GM12873 (cell line): ENCODE results near the gene ABCG1.

Experiments used
- CTCF ChIP-seq: IDR thresholded peaks from 2 replicates; pipeline ENCODE4 v1.5.1; 2012; ENCODE audit warnings: low read depth, mild to moderate bottlenecking, moderate library complexity, low read length, control low read depth; ENCODE audit not compliant: insufficient read depth; ENCODE audit errors: missing control alignments

The ABCG1 gene

GRCh38 chr21:42243026-42243425 is 24.1 kb downstream of the ABCG1 start:
- no peak for TF ChIP-seq CTCF

DNA sequence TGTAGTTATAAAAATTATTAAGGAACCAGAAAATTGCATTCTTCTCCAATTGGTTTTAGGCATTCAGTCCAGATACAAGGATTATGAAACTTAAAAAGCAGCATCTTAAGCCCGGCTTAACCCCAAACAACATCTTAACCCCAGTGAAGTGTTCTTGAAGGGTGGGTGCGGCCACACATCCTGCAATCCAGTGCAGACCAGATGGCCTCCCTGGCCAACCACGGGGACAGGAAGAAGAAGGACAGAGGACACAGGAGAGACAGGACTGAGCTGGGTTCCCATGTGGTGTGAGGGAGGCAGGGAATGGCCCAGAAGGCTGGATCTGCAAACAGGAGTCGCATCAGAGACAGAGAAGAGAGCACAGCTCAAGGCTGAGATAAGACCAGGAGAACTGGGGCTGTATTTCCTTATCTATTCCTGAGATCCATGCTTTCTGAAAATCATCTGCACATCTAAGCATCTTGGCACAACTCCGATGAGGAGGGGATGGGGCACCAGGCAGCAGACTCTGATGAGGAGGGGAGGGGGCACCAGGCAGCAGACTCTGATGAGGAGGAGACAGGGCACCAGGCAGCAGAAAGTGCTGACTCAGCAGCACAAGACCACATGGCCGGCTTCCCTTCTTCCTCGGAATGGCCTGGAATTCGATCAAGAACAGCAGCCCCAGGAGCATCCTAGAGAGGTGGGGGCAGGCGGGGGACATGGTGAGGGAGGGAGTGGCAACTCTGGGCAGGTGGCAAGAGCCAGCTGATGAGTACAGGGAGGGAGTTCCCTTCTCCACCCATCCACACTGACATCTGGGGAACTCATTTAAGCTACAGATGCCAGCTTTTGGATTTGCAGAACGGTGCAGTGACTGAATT is 26.6 kb downstream of the ABCG1 start:
- no peak for TF ChIP-seq CTCF

DNA sequence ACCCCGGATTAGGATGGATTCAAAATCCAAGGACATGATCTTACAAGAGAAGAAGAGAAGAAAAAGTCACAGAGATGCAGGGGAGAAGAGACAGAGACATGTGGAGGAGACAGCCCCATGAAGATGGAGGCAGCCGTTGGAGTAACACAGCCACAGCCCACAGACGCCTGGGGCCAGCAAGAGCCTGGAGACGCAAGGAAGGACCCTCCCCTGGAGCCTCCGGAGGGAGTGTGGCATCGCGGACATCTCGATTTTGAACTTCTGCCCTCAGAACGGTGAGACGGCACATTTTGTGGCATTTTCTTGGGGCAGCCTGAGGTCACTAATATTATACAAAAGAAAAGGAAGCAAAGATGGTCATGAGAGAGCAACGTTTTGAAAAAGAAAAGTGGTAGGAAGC is 28.8 kb downstream of the ABCG1 start:
- TF ChIP-seq CTCF, result no peak

GRCh38 chr21:42248241-42248640 is 29.3 kb downstream of the ABCG1 start:
- no peak for TF ChIP-seq CTCF

GRCh38 chr21:42248783-42249597 is 30.1 kb downstream of the ABCG1 start:
- no peak for TF ChIP-seq CTCF

DNA sequence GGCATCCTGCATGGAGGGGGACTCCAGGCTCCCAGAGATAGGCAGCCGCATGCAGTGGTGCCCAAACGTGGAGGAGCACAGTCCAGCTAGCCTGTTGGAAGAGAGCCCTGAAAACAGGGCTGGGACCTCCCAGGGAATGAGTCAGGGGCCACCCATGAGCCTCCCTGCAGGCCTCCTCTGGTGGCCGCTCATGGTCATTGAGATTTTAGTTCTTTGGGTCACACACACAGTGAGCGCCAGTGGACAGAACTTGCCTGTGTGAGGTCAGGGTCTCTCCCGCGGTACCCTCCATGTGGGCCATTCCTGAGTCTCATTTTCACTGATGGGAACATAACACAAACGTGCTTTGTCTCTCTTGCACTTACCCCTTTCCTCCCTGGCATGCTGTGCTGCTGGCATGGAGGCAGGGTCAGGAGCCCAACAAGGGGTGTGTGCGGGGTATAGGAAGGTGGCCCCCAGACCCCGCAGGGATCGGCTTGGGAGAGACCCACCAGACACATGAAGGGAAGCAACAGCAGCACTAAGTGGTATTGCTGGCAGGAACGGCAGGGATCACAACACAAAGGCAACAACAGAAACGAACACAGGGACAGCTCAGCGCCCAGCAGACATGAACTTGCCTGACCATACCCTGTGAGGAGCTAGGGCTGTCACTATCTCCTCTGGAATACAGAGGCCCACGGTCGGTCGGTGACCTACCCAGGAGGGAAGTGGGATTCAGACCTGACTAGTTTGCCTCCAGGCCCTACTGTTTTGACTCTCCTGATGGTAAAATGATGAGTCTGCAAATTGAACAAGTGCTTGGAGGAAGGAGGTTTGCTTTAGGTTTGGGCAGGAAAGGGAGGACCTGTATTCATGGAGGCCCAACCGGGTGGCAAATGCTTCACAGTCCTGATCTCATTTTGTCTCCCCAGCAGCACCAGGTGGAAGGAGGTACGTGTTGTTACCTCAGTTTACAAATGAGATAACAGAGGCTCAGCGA is 31.8 kb downstream of the ABCG1 start:
- TF ChIP-seq CTCF, result no peak
